ENCODE data around the gene MAP4K3. TPM values are rescaled to one million over a fixed set of nuclear protein-coding genes. Genes with fewer than 3 reads are reported as not detected.

MAP4K3 gene
- total RNA-seq, 2 experiments from 2014 or later: 12.4 to 17.5 TPM

DNA sequence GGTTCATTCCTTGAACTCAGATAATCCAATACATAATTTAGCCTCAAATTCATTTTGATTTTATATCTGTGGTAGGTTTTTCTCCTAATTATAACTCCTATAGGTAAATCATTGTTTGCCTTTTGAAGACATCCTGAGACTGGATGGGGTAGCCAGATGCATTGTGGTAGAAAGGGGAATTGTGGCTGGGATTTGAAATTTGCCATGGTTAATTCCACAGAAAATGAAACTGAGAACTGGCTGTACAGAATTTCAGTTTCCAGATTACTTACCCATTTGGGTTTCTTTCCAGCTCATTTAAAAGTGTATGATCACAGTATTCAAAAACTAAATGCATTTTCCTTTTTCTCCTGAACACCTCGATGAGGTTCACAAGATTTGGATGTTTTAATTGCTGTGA is 211.5 kb downstream of the MAP4K3 start:
- TF ChIP-seq, protein P1, sequence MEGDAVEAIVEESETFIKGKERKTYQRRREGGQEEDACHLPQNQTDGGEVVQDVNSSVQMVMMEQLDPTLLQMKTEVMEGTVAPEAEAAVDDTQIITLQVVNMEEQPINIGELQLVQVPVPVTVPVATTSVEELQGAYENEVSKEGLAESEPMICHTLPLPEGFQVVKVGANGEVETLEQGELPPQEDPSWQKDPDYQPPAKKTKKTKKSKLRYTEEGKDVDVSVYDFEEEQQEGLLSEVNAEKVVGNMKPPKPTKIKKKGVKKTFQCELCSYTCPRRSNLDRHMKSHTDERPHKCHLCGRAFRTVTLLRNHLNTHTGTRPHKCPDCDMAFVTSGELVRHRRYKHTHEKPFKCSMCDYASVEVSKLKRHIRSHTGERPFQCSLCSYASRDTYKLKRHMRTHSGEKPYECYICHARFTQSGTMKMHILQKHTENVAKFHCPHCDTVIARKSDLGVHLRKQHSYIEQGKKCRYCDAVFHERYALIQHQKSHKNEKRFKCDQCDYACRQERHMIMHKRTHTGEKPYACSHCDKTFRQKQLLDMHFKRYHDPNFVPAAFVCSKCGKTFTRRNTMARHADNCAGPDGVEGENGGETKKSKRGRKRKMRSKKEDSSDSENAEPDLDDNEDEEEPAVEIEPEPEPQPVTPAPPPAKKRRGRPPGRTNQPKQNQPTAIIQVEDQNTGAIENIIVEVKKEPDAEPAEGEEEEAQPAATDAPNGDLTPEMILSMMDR (conservative IDR thresholded peaks at IDR 0.05; ENCODE audit: low read length): no peak
- no peak for TF ChIP-seq EZH2phosphoT487 (IDR thresholded peaks at IDR 0.05; ENCODE audit: borderline replicate concordance, low read depth, low read length)
- peaks cover 7% of the 10 kb centered on the region for H3K4me1 ChIP-seq (ENCODE audit: insufficient read depth, low read length, poor library complexity, severe bottlenecking)
- H4K20me1 ChIP-seq (ENCODE audit: insufficient read depth, low read length): no peaks in the 10 kb centered on the region
- no peak overlapping the region for H3K4me2 ChIP-seq (ENCODE audit: low read length)
- no peak overlapping the region for H3K4me3 ChIP-seq (ENCODE audit: low read depth, low read length, poor library complexity, severe bottlenecking)
- no peaks in the 10 kb centered on the region for H3K79me2 ChIP-seq (ENCODE audit: insufficient read depth, low read depth, low read length)
- H3K9me2 ChIP-seq (ENCODE audit: insufficient read depth, low read length): no peaks in the 10 kb centered on the region
- no peaks in the 10 kb centered on the region for H3K9me3 ChIP-seq (ENCODE audit: low read length)
- no peak for DNase-seq (ENCODE audit: low spot score)
- intact Hi-C loops (cut with micrococcal nuclease; ENCODE audit: unreplicated experiment): no loop called here
- no peak overlapping the region for H2AFZ ChIP-seq (ENCODE audit: low read length)
- H3K36me3 ChIP-seq (ENCODE audit: insufficient read depth, low read length): no peaks in the 10 kb centered on the region
- no peak overlapping the region for H3K27ac ChIP-seq (ENCODE audit: low read depth, low read length, poor library complexity, severe bottlenecking)
- ChIA-PET POLR2A (interaction anchor here (0.7 to 1.4 kb wide), 2 partner anchors 57 to 170 kb away, joined by 3 read pairs; no protein-coding TSS in a partner anchor), CTCF (ENCODE audit: unreplicated experiment) (no interaction called here)
- no TSS peak for BruUV-seq (replicated peaks)

DNA sequence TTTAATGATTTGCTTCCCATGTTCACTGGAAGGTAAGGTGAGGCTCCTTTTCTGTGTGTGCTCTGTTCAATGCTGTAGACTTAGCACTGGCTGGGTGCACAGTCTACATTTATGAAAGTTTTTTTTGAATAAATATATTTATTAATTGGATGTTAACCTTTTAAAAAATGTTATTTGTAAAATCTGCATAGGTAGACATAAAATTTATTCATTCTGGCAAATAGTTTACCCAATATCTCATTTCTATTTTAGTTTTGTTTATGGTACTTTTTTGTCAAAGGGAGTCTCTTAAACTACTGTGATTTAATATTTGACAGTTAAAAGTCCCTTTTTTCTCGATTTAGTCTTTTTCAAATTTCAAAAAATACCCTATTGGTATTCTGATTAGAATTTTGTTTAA is 213.2 kb downstream of the MAP4K3 start:
- Histone ChIP-seq H3K4me1 (ENCODE audit: insufficient read depth, low read length, poor library complexity, severe bottlenecking) (peaks cover 7% of the 10 kb centered on the region), H3K9me3 (ENCODE audit: low read length) (no peaks in the 10 kb centered on the region), H4K20me1 (ENCODE audit: insufficient read depth, low read length) (no peaks in the 10 kb centered on the region), H3K79me2 (ENCODE audit: insufficient read depth, low read depth, low read length) (no peaks in the 10 kb centered on the region), H3K4me2 (ENCODE audit: low read length) (no peak overlapping the region), H3K4me3 (ENCODE audit: low read depth, low read length, poor library complexity, severe bottlenecking) (no peak overlapping the region), H2AFZ (ENCODE audit: low read length) (no peak overlapping the region), H3K27ac (ENCODE audit: low read depth, low read length, poor library complexity, severe bottlenecking) (no peak overlapping the region), H3K36me3 (ENCODE audit: insufficient read depth, low read length) (no peaks in the 10 kb centered on the region), H3K9me2 (ENCODE audit: insufficient read depth, low read length) (no peaks in the 10 kb centered on the region)
- TF ChIP-seq EZH2phosphoT487 (IDR thresholded peaks at IDR 0.05; ENCODE audit: borderline replicate concordance, low read depth, low read length): no peak
- TF ChIP-seq, protein P1 (conservative IDR thresholded peaks at IDR 0.05; ENCODE audit: low read length): no peak
- BruUV-seq (replicated peaks): no TSS peak
- ChIA-PET POLR2A (interaction anchor here (1.0 kb wide), 1 partner anchor 276 kb away, joined by 4 read pairs; no protein-coding TSS in a partner anchor), CTCF (ENCODE audit: unreplicated experiment) (no interaction called here)
- intact Hi-C loops (cut with micrococcal nuclease; ENCODE audit: unreplicated experiment): no loop called here
- no peak for DNase-seq (ENCODE audit: low spot score)

DNA sequence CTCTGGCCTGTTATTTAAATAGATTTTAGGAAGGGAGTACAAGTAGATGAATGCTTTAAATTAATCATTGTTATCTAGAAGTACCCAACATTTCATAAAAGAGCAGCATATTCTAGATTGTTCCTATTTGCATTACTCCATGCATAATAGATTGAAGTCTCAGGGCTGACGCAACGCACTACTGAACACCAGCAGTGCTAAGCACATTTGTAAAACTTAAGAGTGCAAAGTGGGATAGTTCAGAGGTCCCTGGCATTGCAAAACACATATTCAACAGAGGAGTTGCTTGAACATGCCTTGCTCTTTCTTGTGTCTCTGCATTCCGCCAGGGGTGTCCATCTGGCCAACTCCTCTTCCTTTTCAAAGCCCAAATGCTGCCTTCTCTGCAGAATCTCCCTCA is 215.6 kb downstream of the MAP4K3 start:
- DNase-seq (ENCODE audit: low spot score): no peak
- Histone ChIP-seq H3K9me2 (ENCODE audit: insufficient read depth, low read length) (no peaks in the 10 kb centered on the region), H3K36me3 (ENCODE audit: insufficient read depth, low read length) (no peaks in the 10 kb centered on the region), H3K9me3 (ENCODE audit: low read length) (no peaks in the 10 kb centered on the region), H3K4me2 (ENCODE audit: low read length) (no peak overlapping the region), H3K4me3 (ENCODE audit: low read depth, low read length, poor library complexity, severe bottlenecking) (no peak overlapping the region), H3K4me1 (ENCODE audit: insufficient read depth, low read length, poor library complexity, severe bottlenecking) (no peaks in the 10 kb centered on the region), H3K79me2 (ENCODE audit: insufficient read depth, low read depth, low read length) (no peaks in the 10 kb centered on the region), H2AFZ (ENCODE audit: low read length) (no peak overlapping the region), H4K20me1 (ENCODE audit: insufficient read depth, low read length) (no peaks in the 10 kb centered on the region), H3K27ac (ENCODE audit: low read depth, low read length, poor library complexity, severe bottlenecking) (no peak overlapping the region)
- POLR2A ChIA-PET: interaction anchor here (0.6 to 0.7 kb wide), 3 partner anchors 117 to 272 kb away, joined by 3 to 7 read pairs (median 6); no protein-coding TSS in a partner anchor
- CTCF ChIA-PET (ENCODE audit: unreplicated experiment): no interaction called here
- TF ChIP-seq, protein P1 (conservative IDR thresholded peaks at IDR 0.05; ENCODE audit: low read length): no peak
- TF ChIP-seq EZH2phosphoT487 (IDR thresholded peaks at IDR 0.05; ENCODE audit: borderline replicate concordance, low read depth, low read length): no peak
- intact Hi-C loops (cut with micrococcal nuclease; ENCODE audit: unreplicated experiment): no loop called here
- no TSS peak for BruUV-seq (replicated peaks)
